Measurements from ENCODE around the gene ZER1. TPM values are rescaled to one million over a fixed set of nuclear protein-coding genes. Genes with fewer than 3 reads are reported as not detected.

The ZER1 gene
- 20.8 and 23.6 TPM in 2 replicates for total RNA-seq

DNA sequence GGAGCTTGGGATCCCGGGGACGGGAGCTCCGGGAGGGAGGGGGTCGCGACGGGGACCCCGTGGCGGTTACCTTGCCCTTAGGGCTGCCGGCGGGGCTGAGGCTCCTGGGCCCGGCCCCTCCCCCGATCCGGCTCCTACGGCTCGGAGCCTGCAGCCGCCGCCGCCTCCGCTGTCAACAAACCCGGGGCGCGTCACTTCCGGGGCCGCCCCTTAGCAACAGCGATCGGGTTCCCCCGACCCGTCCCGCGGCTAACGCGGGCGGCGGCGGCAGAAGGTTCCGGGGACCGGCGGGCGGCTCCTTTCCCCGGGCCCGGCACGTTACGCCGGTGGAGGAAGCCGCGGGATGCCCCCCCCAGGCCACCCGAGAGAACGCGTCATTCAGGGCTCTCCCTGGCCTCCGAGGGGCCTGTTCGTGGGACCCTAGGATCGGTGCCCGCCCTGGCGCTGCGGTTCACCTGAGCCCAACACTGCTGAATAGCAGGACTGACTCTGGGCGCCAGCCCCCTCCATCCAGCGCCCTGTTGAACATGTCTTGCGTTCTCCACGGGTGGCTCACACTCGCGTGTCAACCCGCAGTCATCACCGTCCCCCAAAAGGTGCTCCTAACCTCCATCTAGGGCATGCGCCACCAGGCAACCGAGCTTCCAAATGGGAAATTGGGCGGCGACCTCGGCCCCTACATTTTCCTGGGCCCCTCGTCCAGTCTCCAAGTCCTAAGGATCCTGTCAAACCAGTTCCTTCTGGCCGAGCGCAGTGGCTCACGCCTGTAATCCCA lies at the start of gene ZER1:
ZER1 (minus strand) TSS at position 183 of the 775 bp plus-strand sequence. CDS start 16,362 bp downstream, outside the sequence.

DNA sequence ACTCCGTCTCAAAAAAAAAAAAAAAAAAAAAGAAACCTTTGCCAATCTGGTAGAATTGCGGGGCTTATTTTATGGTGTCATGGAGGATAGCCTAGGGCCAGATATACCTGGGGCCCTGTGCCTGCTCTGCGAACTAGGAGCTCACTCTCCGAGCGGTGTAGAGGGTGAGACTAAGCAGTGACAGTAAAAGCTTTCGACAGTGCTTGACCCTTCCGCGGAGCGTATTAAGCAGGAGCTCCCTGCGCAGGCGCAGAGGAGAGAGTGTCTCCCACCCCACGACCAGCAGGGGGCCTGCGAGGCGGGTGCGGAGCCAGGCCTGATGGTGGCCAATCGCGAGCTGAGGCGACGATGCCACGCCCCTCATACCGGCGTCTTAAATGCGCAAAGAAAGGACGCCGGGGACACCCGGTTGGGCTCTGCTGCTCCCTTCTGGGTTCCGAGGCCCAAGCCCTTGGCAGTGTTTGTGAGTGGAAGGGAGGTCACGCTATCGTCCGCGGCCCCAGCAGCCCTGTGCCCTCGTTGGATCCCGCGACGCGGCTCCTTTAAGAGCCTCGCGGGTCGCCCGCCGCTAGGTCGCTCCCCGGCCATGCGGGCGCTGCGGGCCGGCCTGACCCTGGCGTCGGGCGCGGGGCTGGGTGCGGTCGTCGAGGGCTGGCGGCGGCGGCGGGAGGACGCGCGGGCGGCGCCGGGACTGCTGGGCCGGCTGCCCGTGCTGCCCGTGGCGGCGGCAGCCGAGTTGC lies 46.5 kb upstream of the ZER1 start, which contains the start of gene ENDOG:
ENDOG (plus strand) TSS at position 402 of the 740 bp plus-strand sequence; CDS start at position 587, 185 bp downstream.

DNA sequence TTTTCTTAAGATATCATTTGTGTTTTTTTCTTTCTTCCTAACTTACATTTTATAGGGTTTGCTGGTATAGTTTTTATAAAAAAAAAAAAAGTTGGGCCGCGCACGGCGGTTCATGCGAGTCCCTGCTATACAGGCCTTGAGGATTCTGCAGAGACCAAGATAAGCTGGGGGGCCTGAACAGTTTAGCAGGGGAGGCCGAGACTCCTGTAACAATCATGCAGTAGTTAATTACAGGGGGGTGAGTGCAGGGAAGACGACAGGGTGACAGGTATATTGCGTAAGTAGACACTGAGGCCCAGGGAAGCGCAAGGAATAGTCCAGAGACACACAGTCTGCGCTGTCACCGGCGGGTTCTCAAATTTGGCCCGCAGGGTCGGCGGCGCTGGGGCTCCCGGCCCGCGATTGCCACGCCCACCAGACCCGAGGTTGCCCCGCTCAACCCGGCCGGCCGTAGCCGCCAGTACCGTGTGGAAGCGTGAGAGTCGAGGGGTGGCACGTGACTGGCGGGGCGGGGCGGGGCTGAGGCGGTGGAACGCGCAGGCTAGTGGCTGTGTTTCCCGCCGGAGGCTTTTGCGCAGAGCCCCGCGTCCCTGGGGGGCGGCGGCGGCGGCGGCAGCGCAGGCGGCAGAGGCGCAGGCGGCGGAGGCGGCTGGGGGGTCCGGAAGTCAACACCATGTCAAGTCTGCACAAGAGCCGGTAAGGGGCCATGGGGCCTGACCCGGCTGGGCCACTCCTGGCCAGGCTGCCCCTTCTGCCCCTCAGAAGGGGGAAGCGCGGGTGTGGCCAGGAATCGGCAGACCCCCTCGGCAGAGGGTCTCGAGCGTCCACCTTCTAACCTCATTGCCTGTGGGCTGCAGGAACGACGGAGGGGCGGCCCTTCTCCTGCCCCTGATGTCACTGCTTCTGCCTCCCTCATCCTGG lies 15.2 kb upstream of the ZER1 start, which contains the start of gene TBC1D13:
TBC1D13 (plus strand) TSS at position 573 of the 921 bp plus-strand sequence; CDS start at position 674, 101 bp downstream.

DNA sequence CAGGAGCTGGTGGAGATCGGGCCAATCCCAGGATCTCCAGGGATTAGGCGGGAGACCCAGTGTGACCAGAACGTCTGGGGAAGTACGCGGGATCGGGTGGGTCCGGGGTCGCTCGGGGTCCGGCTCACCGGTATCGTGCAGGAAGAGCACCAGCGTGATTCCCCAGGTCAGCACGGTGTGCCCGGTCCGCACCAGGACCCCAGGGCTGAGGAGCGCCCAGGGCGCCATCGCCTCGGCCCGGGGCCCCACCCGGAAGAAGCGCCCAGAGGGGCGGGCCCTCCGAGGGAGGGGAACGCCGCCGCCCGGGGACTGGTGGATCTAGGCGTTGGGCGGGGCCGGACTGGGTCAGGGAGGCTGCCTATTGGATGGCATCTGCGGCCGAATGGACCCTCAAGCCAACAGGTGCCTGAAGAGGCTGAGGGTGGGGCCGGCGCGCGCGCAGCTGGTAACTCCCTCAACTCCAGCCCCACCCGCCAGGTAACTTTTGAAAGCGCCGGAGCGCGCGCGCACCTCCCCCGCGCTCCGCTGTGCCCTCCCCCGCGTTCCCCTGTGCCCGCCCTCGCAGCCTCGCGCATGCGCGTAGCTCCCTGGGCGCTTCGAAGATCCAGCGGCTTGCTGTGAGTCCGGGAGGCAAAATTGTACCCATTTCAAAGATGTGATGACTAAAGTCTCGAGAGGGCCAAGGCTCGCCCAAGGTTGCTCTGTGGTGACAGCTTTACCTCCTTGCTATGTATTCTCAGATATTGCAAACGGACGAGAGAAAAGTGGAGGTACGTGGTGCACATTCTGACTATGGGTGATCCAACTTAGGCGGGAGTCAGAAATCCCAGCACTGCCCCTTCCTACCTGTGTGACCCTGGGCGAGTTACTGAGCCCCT lies 47.6 kb downstream of the ZER1 start, which contains the start of gene ZDHHC12:
ZDHHC12 (minus strand) TSS at position 262 of the 878 bp plus-strand sequence; CDS start at position 228, 34 bp downstream.

DNA sequence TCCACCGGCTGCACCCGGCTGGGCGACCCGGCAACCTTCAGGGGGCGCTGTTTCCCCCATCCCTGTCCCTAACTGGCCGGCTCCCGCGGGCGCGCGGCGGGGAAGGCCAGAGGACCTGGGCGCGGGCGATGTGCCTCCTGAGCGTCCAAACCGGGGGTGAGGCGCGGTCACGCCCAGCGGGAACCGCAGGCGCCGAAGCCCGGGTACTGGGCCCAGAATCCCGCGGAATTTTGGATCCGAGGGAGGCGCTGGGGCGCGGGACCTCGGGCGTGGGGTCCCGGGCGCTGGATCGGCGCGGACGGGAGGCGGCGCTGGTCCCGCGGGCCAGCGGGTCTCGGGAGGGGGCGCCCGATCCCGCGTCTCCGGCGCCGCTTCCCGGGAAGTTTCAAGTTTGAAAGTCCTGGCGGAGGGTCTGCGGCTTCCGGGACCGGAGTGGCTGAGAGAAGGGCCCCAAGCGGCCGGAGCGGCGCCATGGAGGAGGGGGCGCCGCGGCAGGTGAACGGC lies 69.2 kb downstream of the ZER1 start, which contains the start of gene PKN3:
PKN3 (plus strand) TSS at position 59 of the 504 bp plus-strand sequence; CDS start at position 472, 413 bp downstream.

DNA sequence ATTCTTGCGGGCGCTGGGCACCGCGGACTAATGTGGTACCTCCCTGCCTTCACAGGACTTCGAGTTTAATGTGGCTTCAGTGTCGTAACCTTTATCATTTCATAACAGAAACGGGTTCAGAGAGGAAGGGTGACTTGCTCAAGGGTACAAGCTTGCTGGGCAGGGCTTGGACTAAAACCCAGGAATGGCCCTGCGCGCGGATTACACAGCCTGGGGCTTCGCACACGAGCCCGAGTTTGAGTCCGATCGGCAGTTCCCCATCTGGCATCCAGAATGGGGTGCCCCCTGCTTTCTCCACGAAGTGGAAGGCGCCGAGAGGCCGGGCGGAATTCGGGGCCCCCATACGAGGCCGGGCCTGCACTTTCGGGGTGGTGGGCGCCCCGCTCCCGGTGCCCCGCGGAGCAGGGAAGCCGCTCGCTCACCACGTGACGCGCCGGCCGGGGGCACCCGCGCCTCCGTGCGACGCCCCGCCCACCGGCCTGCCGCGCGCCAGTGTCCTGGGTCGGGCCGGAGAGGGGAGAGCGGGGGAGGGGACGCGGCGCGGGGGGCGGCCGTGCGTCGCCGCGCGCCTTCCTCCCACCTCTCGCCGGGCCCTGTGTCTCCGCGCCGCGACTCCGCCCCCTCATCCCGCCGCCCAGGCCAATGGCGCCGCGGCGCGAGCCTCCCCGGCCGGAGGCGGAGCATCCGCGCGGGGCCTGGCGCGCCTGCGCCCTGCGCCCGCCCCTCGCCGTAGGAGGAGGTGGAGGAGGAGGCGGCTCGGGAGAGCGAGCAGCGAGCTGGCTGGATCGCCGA lies 83.0 kb downstream of the ZER1 start, which contains the start of gene SET:
SET (plus strand) TSS at position 722 of the 792 bp plus-strand sequence. CDS start 361 bp downstream, outside the sequence.

Other genes starting within 250 kb of the ZER1 start
- 323 and 344 TPM in 2 replicates for gene SPTAN1, start 219.3 kb downstream of the ZER1 start, total RNA-seq
- gene DYNC2I2, start 115.1 kb downstream of the ZER1 start, total RNA-seq, result 52.7 and 113 TPM in 2 replicates
- gene SET, start 82.7 kb downstream of the ZER1 start, total RNA-seq, result 571 and 611 TPM in 2 replicates
- 1.5 and 4.0 TPM in 2 replicates for gene PKN3, start 69.4 kb downstream of the ZER1 start, total RNA-seq
- gene ZDHHC12, start 47.8 kb downstream of the ZER1 start, total RNA-seq, result 29.1 and 42.5 TPM in 2 replicates
- gene TBC1D13, start 15.3 kb upstream of the ZER1 start, total RNA-seq, result 11.4 and 13.8 TPM in 2 replicates
- 20.9 and 48.4 TPM in 2 replicates for gene ENDOG, start 46.6 kb upstream of the ZER1 start, total RNA-seq
- 19.5 and 20.2 TPM in 2 replicates for gene SPOUT1, start 57.9 kb upstream of the ZER1 start, total RNA-seq
- 12.2 and 13.4 TPM in 2 replicates for gene KYAT1, start 110.0 kb upstream of the ZER1 start, total RNA-seq
- 29.1 and 36.1 TPM in 2 replicates for gene LRRC8A, start 110.2 kb upstream of the ZER1 start, total RNA-seq
- 3.4 and 6.2 TPM in 2 replicates for gene PHYHD1, start 149.1 kb upstream of the ZER1 start, total RNA-seq
- gene DOLK, start 175.7 kb upstream of the ZER1 start, total RNA-seq, result 31.6 and 32.9 TPM in 2 replicates
- 37.7 and 70.7 TPM in 2 replicates for gene NUP188, start 175.8 kb upstream of the ZER1 start, total RNA-seq